ENCODE data around the gene GTSE1. TPM values are rescaled to one million over a fixed set of nuclear protein-coding genes. Genes with fewer than 3 reads are reported as not detected.

The GTSE1 gene
- total RNA-seq, 2 donors from 2014 or later, result 0.26 TPM; not detected in 1

DNA sequence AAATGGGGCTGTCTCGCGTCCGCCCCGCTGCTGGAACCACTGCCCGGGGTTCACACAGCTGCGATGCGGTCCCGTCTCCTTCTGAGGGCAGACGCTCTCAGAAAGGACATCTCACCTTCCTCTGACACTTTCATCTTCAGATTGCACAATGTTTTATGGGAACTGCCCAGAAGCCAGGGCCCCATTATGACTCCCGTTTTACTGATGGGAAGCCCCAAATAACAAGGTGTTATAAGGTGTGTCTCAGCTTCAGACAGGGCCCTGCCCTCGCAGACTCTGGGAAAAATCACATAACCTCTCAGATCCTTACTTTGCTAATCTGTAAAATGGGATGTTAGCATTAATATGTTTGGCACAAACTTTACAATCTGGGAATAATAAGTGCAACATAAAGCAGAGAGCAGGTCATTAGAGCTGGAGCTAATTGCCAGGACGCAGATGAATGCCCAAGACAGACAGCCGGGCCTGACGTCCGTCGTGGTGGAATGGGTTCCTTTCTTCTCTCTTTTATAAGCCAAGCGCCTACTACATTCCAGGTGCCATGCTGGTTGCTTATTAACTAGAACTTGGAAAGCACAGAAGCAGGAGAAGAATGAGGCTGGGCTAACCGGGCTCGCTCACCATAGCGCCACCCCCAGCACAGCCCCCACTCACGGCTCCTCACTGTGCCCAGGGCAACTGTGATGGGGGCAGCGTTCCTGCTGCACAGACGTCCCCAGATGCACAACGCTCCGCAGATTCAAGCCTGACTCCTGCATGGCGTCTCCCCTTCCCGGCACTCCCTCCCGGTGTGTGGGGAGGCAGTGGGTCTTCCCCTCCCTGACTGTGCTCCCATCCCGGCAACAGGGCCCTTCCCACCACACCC, 82.6 kb downstream of the GTSE1 start:
- DNase-seq, result peak; percentile 67 to 80 (median 76)
- TF ChIP-seq, protein P1, sequence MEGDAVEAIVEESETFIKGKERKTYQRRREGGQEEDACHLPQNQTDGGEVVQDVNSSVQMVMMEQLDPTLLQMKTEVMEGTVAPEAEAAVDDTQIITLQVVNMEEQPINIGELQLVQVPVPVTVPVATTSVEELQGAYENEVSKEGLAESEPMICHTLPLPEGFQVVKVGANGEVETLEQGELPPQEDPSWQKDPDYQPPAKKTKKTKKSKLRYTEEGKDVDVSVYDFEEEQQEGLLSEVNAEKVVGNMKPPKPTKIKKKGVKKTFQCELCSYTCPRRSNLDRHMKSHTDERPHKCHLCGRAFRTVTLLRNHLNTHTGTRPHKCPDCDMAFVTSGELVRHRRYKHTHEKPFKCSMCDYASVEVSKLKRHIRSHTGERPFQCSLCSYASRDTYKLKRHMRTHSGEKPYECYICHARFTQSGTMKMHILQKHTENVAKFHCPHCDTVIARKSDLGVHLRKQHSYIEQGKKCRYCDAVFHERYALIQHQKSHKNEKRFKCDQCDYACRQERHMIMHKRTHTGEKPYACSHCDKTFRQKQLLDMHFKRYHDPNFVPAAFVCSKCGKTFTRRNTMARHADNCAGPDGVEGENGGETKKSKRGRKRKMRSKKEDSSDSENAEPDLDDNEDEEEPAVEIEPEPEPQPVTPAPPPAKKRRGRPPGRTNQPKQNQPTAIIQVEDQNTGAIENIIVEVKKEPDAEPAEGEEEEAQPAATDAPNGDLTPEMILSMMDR (IDR thresholded peaks at IDR 0.05), result no peak
- peak in 1 of 3 donors; percentile 62 for TF ChIP-seq POLR2A (IDR thresholded peaks at IDR 0.05)
- Histone ChIP-seq H3K4me3 (no peak overlapping the region), H3K36me3 (replicated peaks in 1 of 2; ENCODE audit: insufficient read depth in 1 of 2, low read depth in 2 of 2) (no peaks in the 10 kb centered on the region), H3K27me3 (no peaks in the 10 kb centered on the region), H3K27ac (peak overlapping the region; percentile 91 to 98 (median 95)), H3K4me1 (peaks cover 71% of the 10 kb centered on the region), H3K9me3 (no peaks in the 10 kb centered on the region)
- ATAC-seq, result peak; percentile 45
- 18 to 30% methylated on average over 22 to 29 of the region's 29 CpGs for WGBS, 2 donors
- intact Hi-C loops (cut with DNase I), result no loop called here

DNA sequence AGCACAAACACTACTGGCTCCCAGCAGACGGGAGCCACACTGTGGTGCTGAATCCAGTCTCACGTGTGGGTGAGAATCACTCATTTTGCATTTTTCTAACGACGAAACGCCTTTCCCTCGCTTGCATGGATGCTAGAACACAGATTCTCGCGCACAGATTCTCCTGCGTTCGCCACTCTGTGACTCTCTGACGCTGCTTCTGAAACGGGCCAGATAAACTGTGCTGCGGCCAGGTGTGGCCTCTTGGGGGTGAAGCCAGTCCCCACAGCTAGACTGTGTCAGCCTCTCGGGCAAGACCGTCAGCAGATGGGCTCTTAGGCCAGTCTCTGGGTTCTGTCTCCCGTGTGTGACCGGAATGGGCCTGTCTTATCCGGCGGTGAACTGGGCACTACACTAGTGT, 83.4 kb downstream of the GTSE1 start:
- DNase-seq, result no peak

More for the DNA sequence above, 83.4 kb downstream of the GTSE1 start:
- Histone ChIP-seq H3K4me3 (no peak overlapping the region), H3K27me3 (no peaks in the 10 kb centered on the region), H3K9me3 (no peaks in the 10 kb centered on the region), H3K27ac (peak overlapping the region; percentile 91 to 98 (median 95)), H3K36me3 (replicated peaks in 1 of 2; ENCODE audit: insufficient read depth in 1 of 2, low read depth in 2 of 2) (no peaks in the 10 kb centered on the region), H3K4me1 (peaks cover 63% of the 10 kb centered on the region)
- 68 to 70% methylated on average over 17 to 19 of the region's 19 CpGs for WGBS, 2 donors
- intact Hi-C loops (cut with DNase I), result no loop called here
- ATAC-seq, result no peak
- no peak for TF ChIP-seq POLR2A (IDR thresholded peaks at IDR 0.05)
- TF ChIP-seq, protein P1 (IDR thresholded peaks at IDR 0.05), result no peak

Other genes with a start within 250 kb of the GTSE1 start
- gene PPARA, start 146.3 kb upstream of the GTSE1 start, total RNA-seq, result 10 to 100 TPM; 15.8 to 19.8 TPM
- 10 to 100 TPM in 1 of 2 donors, 1 to 10 TPM in 1; 5.9 to 12.5 TPM for gene CDPF1, start 46.6 kb upstream of the GTSE1 start, total RNA-seq
- gene PKDREJ, start 33.5 kb upstream of the GTSE1 start, total RNA-seq, result under 1 TPM; under 0.01 to 0.33 TPM
- gene TTC38, start 28.9 kb upstream of the GTSE1 start, total RNA-seq, result 100 to 1,000 TPM in 1 of 2 donors, 10 to 100 TPM in 1; 38.4 to 113 TPM
- 10 to 100 TPM; 34.2 to 43.5 TPM for gene TRMU, start 38.8 kb downstream of the GTSE1 start, total RNA-seq
- 1 to 10 TPM in 1 of 2 donors, under 1 TPM in 1; 0.66 to 3.6 TPM for gene CELSR1, start 240.8 kb downstream of the GTSE1 start, total RNA-seq